B cell (primary cell): Measurements from ENCODE around the gene FSTL5.

ENCODE experiments used
- CTCF ChIP-seq: fragments of 200-600 bp; IDR thresholded peaks from one replicate; pipeline ENCODE4 v1.8.0; 2022; ENCODE audit warnings: antibody characterized with exemption, mild to moderate bottlenecking
- EZH2 ChIP-seq: IDR thresholded peaks from 2 replicates; pipeline ENCODE4 v1.6.1; 2012; ENCODE audit warnings: borderline replicate concordance, low read depth, mild to moderate bottlenecking, moderate library complexity, low read length; ENCODE audit not compliant: insufficient read depth, poor library complexity, severe bottlenecking

DNA sequence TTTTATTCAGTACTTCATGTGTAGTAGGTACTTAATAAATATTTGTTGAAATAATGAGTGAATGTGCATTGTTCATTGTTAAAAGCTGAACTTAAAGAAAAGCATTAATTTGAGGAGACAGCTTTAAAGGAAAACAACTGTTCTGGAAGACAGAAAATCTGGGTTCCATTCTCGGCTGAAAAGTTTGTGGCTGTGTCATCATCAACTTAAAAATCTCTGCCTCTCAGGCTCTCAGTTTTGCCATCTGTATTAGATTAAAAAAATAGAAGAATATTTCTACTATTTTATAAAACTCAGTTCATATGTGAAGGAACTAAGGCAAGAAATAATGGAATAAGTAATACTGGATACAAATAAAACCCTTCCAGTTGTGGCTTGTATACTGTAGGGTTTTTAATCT, 62.5 kb downstream of the FSTL5 start:
- no peak for TF ChIP-seq CTCF
- TF ChIP-seq EZH2, result no peak
